Suprapubic skin (tissue), 4 donors: Measurements from ENCODE around the gene AGR2. TPM values are rescaled to one million over a fixed set of nuclear protein-coding genes. Genes with fewer than 3 reads are reported as not detected.

Experiments
- DNase-seq, 2 donors: peaks; one replicate each; pipeline ENCODE4 v3.0.0-alpha.2; 2019; ENCODE audit warnings: low spot score in 2 of 2
- H3K27ac ChIP-seq: fragments of 200-600 bp; sonication (generic); one replicate; pipeline ENCODE4 v1.5.1; 2019
- H3K27me3 ChIP-seq: fragments of 200-600 bp; sonication (generic); one replicate; pipeline ENCODE4 v1.5.1; 2019
- H3K36me3 ChIP-seq: fragments of 200-600 bp; sonication (generic); one replicate; pipeline ENCODE4 v1.5.1; 2019
- H3K4me1 ChIP-seq: fragments of 200-600 bp; sonication (generic); one replicate; pipeline ENCODE4 v1.5.1; 2019
- H3K4me3 ChIP-seq: fragments of 200-600 bp; sonication (generic); one replicate; pipeline ENCODE4 v1.5.1; 2019; ENCODE audit warnings: mild to moderate bottlenecking
- H3K9me3 ChIP-seq: fragments of 200-600 bp; sonication (generic); one replicate; pipeline ENCODE4 v1.5.1; 2019
- CTCF ChIP-seq, 2 donors: fragments of 200-600 bp in 1 of 2; fragments of 450-650 bp in 1 of 2; sonication (generic) in 1 of 2; IDR thresholded peaks; one replicate each; pipeline ENCODE4 v1.5.1; 2016 to 2019; ENCODE audit warnings: antibody characterized with exemption in 2 of 2, mild to moderate bottlenecking in 1 of 2, moderate library complexity in 1 of 2
- EP300 ChIP-seq: sonication (generic); formaldehyde crosslinking; IDR thresholded peaks from one replicate; pipeline ENCODE4 v1.6.1; 2017; ENCODE audit warnings: antibody characterized with exemption
- POLR2A ChIP-seq, 2 donors: fragments of 450-650 bp; IDR thresholded peaks; one replicate each; pipeline ENCODE4 v1.6.1; 2017; ENCODE audit warnings: antibody characterized with exemption in 2 of 2, mild to moderate bottlenecking in 2 of 2, moderate library complexity in 2 of 2
- POLR2AphosphoS5 ChIP-seq, 3 donors: sonication (generic); formaldehyde crosslinking; IDR thresholded peaks; one replicate each; pipeline ENCODE4 v1.6.1; 2017; ENCODE audit warnings: antibody characterized with exemption in 3 of 3
- WGBS: methylation state at CpG from one replicate; pipeline ENCODE4 v1.1.5; 2018; 5-methylcytosine and 5-hydroxymethylcytosine counted together
- total RNA-seq, 4 donors: library from RNA; depleted of rRNA; stranded (reverse); fragments of >200 nt; gene quantifications; one replicate each; pipeline ENCODE4 v1.1.0, GENCODE V29; 2016

AGR2 gene
- total RNA-seq, 4 donors from 2014 or later = 8.5 to 19.3 (median 15.8) TPM; not detected in 1

GRCh38 chr7:16744518-16745250 lies 60.1 kb downstream of the AGR2 start:
- no peaks in the 10 kb centered on the region for H3K36me3 ChIP-seq
- TF ChIP-seq EP300 = no peak
- no peak for TF ChIP-seq POLR2AphosphoS5 (IDR thresholded peaks at IDR 0.05)
- no peak for TF ChIP-seq CTCF (IDR thresholded peaks at IDR 0.05)
- TF ChIP-seq POLR2A (IDR thresholded peaks at IDR 0.05) = no peak
- no peaks in the 10 kb centered on the region for H3K27me3 ChIP-seq
- peaks cover 12% of the 10 kb centered on the region for H3K4me1 ChIP-seq
- WGBS = 85% methylated on average over 6 of the region's 6 CpGs
- no peak for DNase-seq
- H3K9me3 ChIP-seq = no peaks in the 10 kb centered on the region
- H3K4me3 ChIP-seq = no peak overlapping the region
- H3K27ac ChIP-seq = no peak overlapping the region

DNA sequence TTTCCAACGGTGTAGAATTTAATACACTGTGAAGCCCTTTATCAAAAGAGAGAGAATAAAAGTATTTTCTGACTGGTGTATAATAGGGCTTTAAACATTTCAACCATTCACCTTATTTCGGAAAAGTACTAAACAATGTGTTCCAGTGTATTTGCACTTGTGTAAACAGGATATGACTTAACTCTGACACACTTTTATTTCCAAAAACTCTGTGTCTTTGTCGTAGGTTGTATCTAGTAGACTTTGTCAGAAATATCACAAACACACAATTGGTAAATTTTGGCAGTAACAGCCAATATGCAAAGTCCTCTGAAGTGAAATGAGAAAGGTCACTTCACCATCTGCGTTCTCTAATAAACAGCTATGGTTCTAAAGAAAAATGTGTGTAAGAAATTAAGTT lies 61.6 kb downstream of the AGR2 start:
- Histone ChIP-seq H3K4me3 (no peak overlapping the region), H3K27ac (no peak overlapping the region), H3K27me3 (no peaks in the 10 kb centered on the region), H3K36me3 (no peaks in the 10 kb centered on the region), H3K9me3 (no peaks in the 10 kb centered on the region), H3K4me1 (peaks cover 12% of the 10 kb centered on the region)
- no peak for TF ChIP-seq POLR2A (IDR thresholded peaks at IDR 0.05)
- TF ChIP-seq EP300 = no peak
- no peak for TF ChIP-seq POLR2AphosphoS5 (IDR thresholded peaks at IDR 0.05)
- TF ChIP-seq CTCF (IDR thresholded peaks at IDR 0.05) = no peak
- WGBS = 60% methylated on average over 4 of the region's 4 CpGs
- DNase-seq = no peak

GRCh38 chr7:16742547-16742946 lies 62.3 kb downstream of the AGR2 start:
- TF ChIP-seq POLR2AphosphoS5 (IDR thresholded peaks at IDR 0.05) (no peak), POLR2A (IDR thresholded peaks at IDR 0.05) (no peak), CTCF (IDR thresholded peaks at IDR 0.05) (no peak), EP300 (no peak)
- WGBS = 95% methylated on average over 3 of the region's 3 CpGs
- no peak overlapping the region for H3K27ac ChIP-seq
- DNase-seq = no peak
- no peaks in the 10 kb centered on the region for H3K36me3 ChIP-seq
- H3K4me3 ChIP-seq = no peak overlapping the region
- no peaks in the 10 kb centered on the region for H3K9me3 ChIP-seq
- peaks cover 12% of the 10 kb centered on the region for H3K4me1 ChIP-seq
- no peaks in the 10 kb centered on the region for H3K27me3 ChIP-seq

Other genes with a start within 250 kb of the AGR2 start
- gene ANKMY2, start 159.2 kb downstream of the AGR2 start, total RNA-seq = 10 to 100 TPM in 1 of 4 donors, 1 to 10 TPM in 3; 5.2 to 16.2 (median 9.4) TPM
- gene BZW2, start 158.8 kb downstream of the AGR2 start, total RNA-seq = 10 to 100 TPM; 60.5 to 97.9 (median 84.4) TPM
- 10 to 100 TPM in 3 of 4 donors, 1 to 10 TPM in 1; 6.9 to 17.2 (median 12.4) TPM for gene TSPAN13, start 51.2 kb downstream of the AGR2 start, total RNA-seq
- 1 to 10 TPM in 1 of 4 donors, not detected in 3; 3.9 TPM for gene AGR3, start 77.0 kb upstream of the AGR2 start, total RNA-seq